NCI-H510A treated with DMSO at 0.1 percent for 48 hours (cell line): ENCODE data around the gene CREBBP.

Source experiments
- DNase-seq: peaks from one replicate; lab custom pipeline; 2025; lab: John Stamatoyannopoulos, UW

Gene CREBBP

GRCh38 chr16:3713587-3714242 is 166.8 kb downstream of the CREBBP start:
- DNase-seq, result no peak

- no peak for DNase-seq
Measured at GRCh38 chr16:3712861-3713372, 167.6 kb downstream of the CREBBP start.

GRCh38 chr16:3706253-3707012 is 174.1 kb downstream of the CREBBP start:
- DNase-seq, result no peak

- no peak for DNase-seq
Measured at GRCh38 chr16:3702082-3702481, 178.4 kb downstream of the CREBBP start.

- no peak for DNase-seq
Measured at GRCh38 chr16:3701531-3701930, 179.0 kb downstream of the CREBBP start.

- DNase-seq, result no peak
Measured at GRCh38 chr16:3698941-3699340, 181.6 kb downstream of the CREBBP start.

GRCh38 chr16:3696425-3697218 is 183.9 kb downstream of the CREBBP start:
- DNase-seq, result no peak

GRCh38 chr16:3695610-3696369 is 184.7 kb downstream of the CREBBP start:
- no peak for DNase-seq

- DNase-seq, result no peak
Measured at GRCh38 chr16:3694051-3694450, 186.5 kb downstream of the CREBBP start.

GRCh38 chr16:3691761-3692160 is 188.8 kb downstream of the CREBBP start:
- DNase-seq, result no peak

GRCh38 chr16:3690980-3691720 is 189.4 kb downstream of the CREBBP start:
- DNase-seq, result no peak

GRCh38 chr16:3690470-3690928 is 190.0 kb downstream of the CREBBP start:
- peak; percentile 32 for DNase-seq

- DNase-seq, result no peak
Measured at GRCh38 chr16:3689731-3690130, 190.8 kb downstream of the CREBBP start.

- DNase-seq, result no peak
Measured at GRCh38 chr16:3687792-3688191, 192.7 kb downstream of the CREBBP start.

- DNase-seq, result no peak
Measured at GRCh38 chr16:3687021-3687420, 193.5 kb downstream of the CREBBP start.

- no peak for DNase-seq
Measured at GRCh38 chr16:3681206-3681605, 199.3 kb downstream of the CREBBP start.

GRCh38 chr16:3677994-3678393 is 202.5 kb downstream of the CREBBP start:
- no peak for DNase-seq

GRCh38 chr16:3675601-3676130 is 204.8 kb downstream of the CREBBP start:
- DNase-seq, result no peak
